MM.1S (cell line): ENCODE measurements around the gene ATOSA.

ENCODE experiments used
- DNase-seq: peaks from one replicate; pipeline ENCODE4 v3.0.0-alpha.2; 2015
- H2AFZ ChIP-seq: fragments of 300-600 bp; sonication (generic); 2 replicates; pipeline ENCODE4 v1.6.0; 2016; ENCODE audit warnings: antibody characterized with exemption, low read length
- H3F3A ChIP-seq: fragments of 300-600 bp; sonication (generic); 2 replicates; pipeline ENCODE4 v1.6.1; 2016; ENCODE audit warnings: mild to moderate bottlenecking, antibody characterized with exemption, low read length, moderate library complexity, mixed read lengths; ENCODE audit not compliant: insufficient read depth
- H3K27ac ChIP-seq: fragments of 300-600 bp; sonication (generic); 2 replicates; pipeline ENCODE4 v1.5.1; 2016; ENCODE audit warnings: mild to moderate bottlenecking, low read length
- H3K27me3 ChIP-seq: fragments of 300-600 bp; sonication (generic); replicated peaks from 2 replicates; pipeline ENCODE4 v1.6.0; 2016; ENCODE audit warnings: low read length; ENCODE audit not compliant: insufficient read depth
- H3K36me3 ChIP-seq: fragments of 300-600 bp; sonication (generic); replicated peaks from 2 replicates; pipeline ENCODE4 v1.6.1; 2016; ENCODE audit warnings: mild to moderate bottlenecking, low read length, mixed read lengths; ENCODE audit not compliant: insufficient read depth
- H3K4me1 ChIP-seq: fragments of 300-600 bp; sonication (generic); 2 replicates; pipeline ENCODE4 v1.6.1; 2016; ENCODE audit warnings: low read length, mixed read lengths
- H3K4me2 ChIP-seq: fragments of 300-600 bp; sonication (generic); 2 replicates; pipeline ENCODE4 v1.6.0; 2016; ENCODE audit warnings: low read depth, low read length
- H3K4me3 ChIP-seq: fragments of 300-600 bp; sonication (generic); 2 replicates; pipeline ENCODE4 v1.5.1; 2016; ENCODE audit warnings: low read length, mixed read lengths
- H3K79me2 ChIP-seq: fragments of 300-600 bp; sonication (generic); 2 replicates; pipeline ENCODE4 v1.6.1; 2016; ENCODE audit warnings: mixed run types, low read length, mixed read lengths
- H3K9ac ChIP-seq: fragments of 300-600 bp; sonication (generic); 2 replicates; pipeline ENCODE4 v1.6.1; 2016; ENCODE audit warnings: low read length, mixed read lengths
- H3K9me2 ChIP-seq: fragments of 300-600 bp; sonication (generic); replicated peaks from 2 replicates; pipeline ENCODE4 v1.6.1; 2016; ENCODE audit warnings: mild to moderate bottlenecking, low read length, mixed read lengths; ENCODE audit not compliant: insufficient read depth
- H3K9me3 ChIP-seq: fragments of 300-600 bp; sonication (generic); replicated peaks from 2 replicates; pipeline ENCODE4 v1.6.1; 2016; ENCODE audit warnings: mild to moderate bottlenecking, low read length, mixed read lengths; ENCODE audit not compliant: insufficient read depth
- H4K20me1 ChIP-seq: fragments of 300-600 bp; sonication (generic); 2 replicates; pipeline ENCODE4 v1.6.1; 2016; ENCODE audit warnings: mild to moderate bottlenecking, low read length, moderate library complexity, mixed read lengths; ENCODE audit not compliant: insufficient read depth
- CTCF ChIP-seq: fragments of 300-600 bp; sonication (generic); IDR thresholded peaks from 2 replicates; pipeline ENCODE4 v1.5.1; 2016; ENCODE audit warnings: antibody characterized with exemption, low read length, mixed read lengths
- EZH2 ChIP-seq: fragments of 300-600 bp; sonication (generic); optimal IDR thresholded peaks from 2 replicates; pipeline ENCODE3; 2017; ENCODE audit warnings: low read depth, mild to moderate bottlenecking, antibody characterized with exemption, low read length, mixed read lengths
- EZH2phosphoT487 ChIP-seq: fragments of 300-600 bp; sonication (generic); IDR thresholded peaks from 2 replicates; pipeline ENCODE4 v1.6.1; 2018; ENCODE audit warnings: antibody characterized with exemption, low read length

ATOSA gene

GRCh38 chr15:52660192-52660591 lies 19.0 kb downstream of the ATOSA start:
- peaks cover 26% of the 10 kb centered on the region; the same call in 1 of the 2 replicates for H3K36me3 ChIP-seq
- peaks cover 37% of the 10 kb centered on the region for H3F3A ChIP-seq
- no peaks in the 10 kb centered on the region for H3K9me3 ChIP-seq
- no peak for TF ChIP-seq EZH2phosphoT487
- no peak for TF ChIP-seq CTCF
- TF ChIP-seq EZH2: no peak
- H3K4me3 ChIP-seq: no peak overlapping the region
- H4K20me1 ChIP-seq: no peaks in the 10 kb centered on the region
- no peaks in the 10 kb centered on the region for H3K27me3 ChIP-seq
- no peak overlapping the region for H2AFZ ChIP-seq
- no peak for DNase-seq
- peak overlapping the region; percentile 0; the same call in 1 of the 2 replicates for H3K4me2 ChIP-seq
- H3K9me2 ChIP-seq: no peaks in the 10 kb centered on the region
- no peak overlapping the region for H3K9ac ChIP-seq
- H3K27ac ChIP-seq: peak overlapping the region; percentile 42; the same call in 1 of the 2 replicates
- H3K79me2 ChIP-seq: peaks cover 87% of the 10 kb centered on the region
- peaks cover 50% of the 10 kb centered on the region for H3K4me1 ChIP-seq

- Histone ChIP-seq H4K20me1 (no peaks in the 10 kb centered on the region), H2AFZ (no peak overlapping the region), H3K27me3 (no peaks in the 10 kb centered on the region), H3K9me3 (no peaks in the 10 kb centered on the region), H3K4me1 (peaks cover 44% of the 10 kb centered on the region), H3K27ac (peak overlapping the region; percentile 72; the same call in 1 of the 2 replicates), H3K79me2 (peaks cover 84% of the 10 kb centered on the region), H3K4me3 (no peak overlapping the region), H3K9ac (no peak overlapping the region), H3K9me2 (no peaks in the 10 kb centered on the region), H3K4me2 (peak overlapping the region; percentile 23; the same call in 1 of the 2 replicates), H3F3A (peaks cover 37% of the 10 kb centered on the region), H3K36me3 (peaks cover 26% of the 10 kb centered on the region; the same call in 1 of the 2 replicates)
- TF ChIP-seq EZH2phosphoT487: no peak
- no peak for TF ChIP-seq CTCF
- no peak for TF ChIP-seq EZH2
- DNase-seq: peak; percentile 92
Observed at GRCh38 chr15:52658955-52659354, 20.2 kb downstream of the ATOSA start.

GRCh38 chr15:52657338-52657737 lies 21.9 kb downstream of the ATOSA start:
- H3K79me2 ChIP-seq: peaks cover 83% of the 10 kb centered on the region
- H3K4me3 ChIP-seq: no peak overlapping the region

More at GRCh38 chr15:52657338-52657737, 21.9 kb downstream of the ATOSA start:
- H3K9me3 ChIP-seq: no peaks in the 10 kb centered on the region
- no peak overlapping the region for H3K4me2 ChIP-seq
- H3F3A ChIP-seq: peaks cover 43% of the 10 kb centered on the region
- H3K9me2 ChIP-seq: no peaks in the 10 kb centered on the region
- no peak overlapping the region for H2AFZ ChIP-seq
- H3K36me3 ChIP-seq: peaks cover 26% of the 10 kb centered on the region; the same call in 1 of the 2 replicates
- H3K4me1 ChIP-seq: peaks cover 42% of the 10 kb centered on the region
- no peaks in the 10 kb centered on the region for H3K27me3 ChIP-seq
- H3K27ac ChIP-seq: no peak overlapping the region
- H4K20me1 ChIP-seq: no peaks in the 10 kb centered on the region
- no peak overlapping the region for H3K9ac ChIP-seq
- TF ChIP-seq CTCF (no peak), EZH2phosphoT487 (no peak), EZH2 (no peak)
- DNase-seq: no peak
